GM18508 (cell line): ENCODE data around the gene IFIT3.
"Not testable (repeated sequence)": the region's sequence is repeated elsewhere in the genome, so short reads cannot be mapped to it uniquely, and the experiment has no call there.

Source experiments
- ATAC-seq: cut with Tn5 transposase; IDR thresholded peaks from one replicate; pipeline ENCODE4 v1.9.1; 2021; ENCODE audit warnings: moderate number of reproducible peaks; ENCODE audit not compliant: insufficient read depth, unreplicated experiment

The IFIT3 gene

GRCh38 chr10:89302625-89303024 is 25.2 kb upstream of the IFIT3 start:
- ATAC-seq = no peak

DNA sequence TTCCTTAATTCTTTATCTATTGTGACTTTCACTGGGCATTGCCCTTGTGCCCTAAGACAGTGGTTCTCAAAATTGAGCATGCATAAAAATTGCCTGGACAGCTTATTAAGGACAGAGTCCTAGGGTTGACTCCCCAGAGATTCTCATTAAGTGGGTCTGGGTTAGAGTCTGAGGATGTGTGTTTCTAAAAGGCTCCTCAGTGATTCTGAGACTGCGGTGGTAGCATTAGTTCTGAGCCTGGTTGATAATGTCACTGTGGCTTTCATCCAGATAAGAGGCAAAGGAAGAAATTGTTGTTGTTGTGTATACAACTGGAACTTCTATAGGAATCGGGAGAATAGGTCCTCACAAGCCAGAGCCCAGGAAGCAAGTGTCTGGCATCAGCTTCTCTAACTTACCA is 24.6 kb upstream of the IFIT3 start:
- no peak for ATAC-seq

DNA sequence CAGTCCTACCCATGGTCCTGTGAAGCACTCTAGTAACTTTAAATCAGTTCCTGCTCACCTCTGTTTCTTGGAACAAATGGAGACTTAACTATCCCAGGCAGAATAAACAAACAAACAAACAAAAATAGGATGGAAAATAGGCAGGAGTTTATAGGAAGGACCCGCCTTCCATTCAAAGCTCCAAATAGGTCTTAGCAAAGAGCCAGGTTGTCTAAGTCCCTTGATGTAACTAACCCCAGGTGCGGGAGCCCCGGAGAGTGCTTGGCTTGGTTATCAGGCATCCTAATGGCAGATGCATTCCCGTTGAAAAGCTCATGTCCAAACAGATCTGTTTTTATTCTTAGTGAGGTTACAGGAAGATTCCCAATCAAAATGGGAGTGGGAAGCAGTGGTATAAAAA is 23.8 kb upstream of the IFIT3 start:
- no peak for ATAC-seq

- ATAC-seq = no peak
Measured at GRCh38 chr10:89304446-89304845, 23.4 kb upstream of the IFIT3 start.

- ATAC-seq = no peak
Measured at GRCh38 chr10:89304925-89305324, 22.9 kb upstream of the IFIT3 start.

DNA sequence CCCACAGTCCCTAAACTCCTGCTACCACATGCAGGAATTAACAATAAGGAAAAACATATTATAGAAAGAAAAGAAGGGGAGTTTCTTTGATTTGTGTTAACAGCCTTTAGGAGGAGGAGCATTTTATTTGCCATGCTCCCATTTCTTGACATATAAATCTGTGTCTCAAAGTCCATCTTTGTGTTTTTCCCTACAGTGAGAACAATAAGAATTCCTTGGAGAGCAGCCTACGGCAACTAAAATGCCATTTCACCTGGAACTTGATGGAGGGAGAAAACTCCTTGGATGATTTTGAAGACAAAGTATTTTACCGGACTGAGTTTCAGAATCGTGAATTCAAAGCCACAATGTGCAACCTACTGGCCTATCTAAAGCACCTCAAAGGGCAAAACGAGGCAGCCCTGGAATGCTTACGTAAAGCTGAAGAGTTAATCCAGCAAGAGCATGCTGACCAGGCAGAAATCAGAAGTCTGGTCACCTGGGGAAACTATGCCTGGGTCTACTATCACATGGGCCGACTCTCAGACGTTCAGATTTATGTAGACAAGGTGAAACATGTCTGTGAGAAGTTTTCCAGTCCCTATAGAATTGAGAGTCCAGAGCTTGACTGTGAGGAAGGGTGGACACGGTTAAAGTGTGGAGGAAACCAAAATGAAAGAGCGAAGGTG is 21.9 kb upstream of the IFIT3 start:
- ATAC-seq = no peak

DNA sequence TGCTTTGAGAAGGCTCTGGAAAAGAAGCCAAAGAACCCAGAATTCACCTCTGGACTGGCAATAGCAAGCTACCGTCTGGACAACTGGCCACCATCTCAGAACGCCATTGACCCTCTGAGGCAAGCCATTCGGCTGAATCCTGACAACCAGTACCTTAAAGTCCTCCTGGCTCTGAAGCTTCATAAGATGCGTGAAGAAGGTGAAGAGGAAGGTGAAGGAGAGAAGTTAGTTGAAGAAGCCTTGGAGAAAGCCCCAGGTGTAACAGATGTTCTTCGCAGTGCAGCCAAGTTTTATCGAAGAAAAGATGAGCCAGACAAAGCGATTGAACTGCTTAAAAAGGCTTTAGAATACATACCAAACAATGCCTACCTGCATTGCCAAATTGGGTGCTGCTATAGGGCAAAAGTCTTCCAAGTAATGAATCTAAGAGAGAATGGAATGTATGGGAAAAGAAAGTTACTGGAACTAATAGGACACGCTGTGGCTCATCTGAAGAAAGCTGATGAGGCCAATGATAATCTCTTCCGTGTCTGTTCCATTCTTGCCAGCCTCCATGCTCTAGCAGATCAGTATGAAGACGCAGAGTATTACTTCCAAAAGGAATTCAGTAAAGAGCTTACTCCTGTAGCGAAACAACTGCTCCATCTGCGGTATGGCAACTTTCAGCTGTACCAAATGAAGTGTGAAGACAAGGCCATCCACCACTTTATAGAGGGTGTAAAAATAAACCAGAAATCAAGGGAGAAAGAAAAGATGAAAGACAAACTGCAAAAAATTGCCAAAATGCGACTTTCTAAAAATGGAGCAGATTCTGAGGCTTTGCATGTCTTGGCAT is 21.1 kb upstream of the IFIT3 start:
- ATAC-seq = no peak

DNA sequence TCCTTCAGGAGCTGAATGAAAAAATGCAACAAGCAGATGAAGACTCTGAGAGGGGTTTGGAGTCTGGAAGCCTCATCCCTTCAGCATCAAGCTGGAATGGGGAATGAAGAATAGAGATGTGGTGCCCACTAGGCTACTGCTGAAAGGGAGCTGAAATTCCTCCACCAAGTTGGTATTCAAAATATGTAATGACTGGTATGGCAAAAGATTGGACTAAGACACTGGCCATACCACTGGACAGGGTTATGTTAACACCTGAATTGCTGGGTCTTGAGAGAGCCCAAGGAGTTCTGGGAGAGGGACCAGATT is 20.6 kb upstream of the IFIT3 start:
- no peak for ATAC-seq

- no peak for ATAC-seq
Measured at GRCh38 chr10:89308266-89308665, 19.5 kb upstream of the IFIT3 start.

DNA sequence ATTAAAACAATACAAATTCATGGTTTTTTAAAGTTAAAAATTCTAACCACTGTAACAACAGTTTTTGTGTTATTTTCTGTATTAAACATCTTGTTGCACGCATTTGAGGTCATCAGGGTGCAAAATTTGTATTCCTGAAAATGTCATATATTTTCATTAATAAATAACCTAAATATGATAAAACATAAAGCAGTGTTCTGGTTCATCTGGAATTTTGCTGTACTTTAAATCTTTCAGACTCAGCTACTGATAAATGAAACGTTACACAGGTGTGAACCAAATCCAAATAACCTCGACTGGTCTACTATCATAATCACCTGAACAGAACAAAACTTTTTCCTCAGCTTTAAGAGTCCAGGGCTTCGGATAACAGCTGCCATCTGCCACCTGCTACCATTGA is 19.1 kb upstream of the IFIT3 start:
- ATAC-seq = no peak

- ATAC-seq = no peak
Measured at GRCh38 chr10:89309156-89310055, 18.4 kb upstream of the IFIT3 start.

DNA sequence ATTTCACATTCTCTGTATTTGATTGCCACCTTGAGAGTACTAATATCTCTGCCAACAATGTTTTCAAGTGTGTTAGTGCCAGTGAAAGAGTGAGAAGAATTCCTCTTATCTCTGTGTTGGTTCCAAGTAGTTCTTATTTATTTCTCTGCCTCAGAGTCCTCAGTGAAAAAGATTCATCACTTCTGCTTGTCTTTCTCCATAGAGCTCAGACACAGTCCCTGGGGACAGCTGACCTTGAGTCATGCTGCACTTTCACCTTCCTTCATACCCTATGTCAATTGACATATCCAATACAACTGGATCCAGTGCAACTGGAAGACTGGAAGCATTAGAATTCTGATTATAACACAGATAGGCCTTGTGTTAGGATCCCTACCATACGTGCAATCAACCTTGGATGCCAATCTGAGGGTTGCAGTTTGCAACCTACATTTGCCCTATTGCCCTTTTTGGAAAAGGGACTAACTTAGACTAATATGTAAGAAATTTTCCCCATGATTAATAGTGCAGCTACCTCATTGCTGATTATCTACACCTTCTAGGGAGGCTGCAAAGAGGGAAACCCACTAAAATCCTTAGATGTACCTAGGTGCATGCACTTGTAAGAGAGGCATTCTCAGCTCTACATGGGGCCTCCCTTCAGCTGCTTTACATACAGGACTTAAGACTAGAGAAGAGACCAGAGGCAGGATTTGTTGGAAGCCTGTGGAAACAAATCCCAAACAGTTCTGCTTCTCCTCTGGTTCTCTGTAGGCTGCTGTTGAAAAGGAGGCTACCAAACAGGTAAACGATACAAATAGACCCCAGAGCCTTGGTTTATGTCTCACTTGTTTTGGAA is 17.5 kb upstream of the IFIT3 start:
- no peak for ATAC-seq

- ATAC-seq = no peak
Measured at GRCh38 chr10:89312973-89313372, 14.8 kb upstream of the IFIT3 start.

- no peak for ATAC-seq
Measured at GRCh38 chr10:89314676-89315075, 13.1 kb upstream of the IFIT3 start.

DNA sequence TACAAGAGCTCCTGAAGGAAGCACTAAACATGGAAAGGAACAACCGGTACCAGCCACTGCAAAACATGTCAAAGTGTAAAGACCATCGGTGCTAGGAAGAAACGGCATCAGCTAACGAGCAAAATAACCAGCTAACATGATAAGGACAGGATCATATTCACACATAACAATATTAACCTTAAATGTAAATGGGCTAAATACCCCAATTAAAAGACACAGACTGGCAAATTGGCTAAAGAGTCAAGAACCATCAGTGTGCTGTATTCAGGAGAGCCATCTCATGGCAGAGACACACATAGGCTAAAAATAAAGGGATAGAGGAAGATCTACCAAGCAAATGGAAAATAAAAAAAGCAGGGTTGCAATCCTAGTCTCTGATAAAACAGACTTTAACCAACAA is 9.8 kb upstream of the IFIT3 start:
- not testable (repeated sequence) for ATAC-seq

DNA sequence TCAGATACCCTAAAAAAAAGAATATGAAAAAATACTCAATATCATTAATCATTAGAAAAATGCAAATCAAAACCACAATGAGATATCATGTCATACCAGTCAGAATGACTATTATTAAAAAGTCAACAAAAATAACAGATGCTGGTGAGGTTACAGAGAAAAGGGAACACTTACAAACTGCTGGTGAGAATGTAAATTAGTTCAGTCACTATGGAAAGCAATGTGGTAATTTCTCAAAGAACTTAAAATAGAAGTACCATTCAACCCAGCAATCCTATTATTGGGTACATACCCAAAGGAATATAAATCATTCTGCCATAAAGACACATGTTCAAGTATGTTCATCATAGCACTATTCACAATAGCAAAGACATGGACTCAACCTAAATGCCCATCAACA is 2.7 kb upstream of the IFIT3 start:
- ATAC-seq = not testable (repeated sequence)

GRCh38 chr10:89325856-89326255 is 1.9 kb upstream of the IFIT3 start:
- ATAC-seq = not testable (repeated sequence)

DNA sequence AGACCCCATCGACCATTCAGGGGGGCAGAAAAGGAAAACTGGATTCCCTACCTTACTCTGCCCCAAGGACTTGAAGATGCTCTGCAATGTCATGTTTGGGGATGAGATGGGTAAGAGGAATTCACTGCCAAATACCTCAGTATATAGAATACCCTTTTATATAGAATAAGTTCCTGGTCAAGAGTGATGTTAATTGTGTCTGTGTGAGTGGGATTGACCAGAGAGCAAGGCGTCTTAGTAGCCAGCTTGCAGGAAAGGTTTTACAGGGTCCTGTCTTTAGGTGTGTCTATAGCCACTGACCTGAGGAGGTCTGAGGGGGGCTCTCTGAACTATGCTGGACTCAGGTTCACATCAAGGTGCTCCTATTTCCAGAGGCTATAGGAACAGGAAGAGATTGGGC is 1.4 kb downstream of the IFIT3 start:
- no peak for ATAC-seq

GRCh38 chr10:89330014-89330413 is 2.2 kb downstream of the IFIT3 start:
- not testable (repeated sequence) for ATAC-seq

DNA sequence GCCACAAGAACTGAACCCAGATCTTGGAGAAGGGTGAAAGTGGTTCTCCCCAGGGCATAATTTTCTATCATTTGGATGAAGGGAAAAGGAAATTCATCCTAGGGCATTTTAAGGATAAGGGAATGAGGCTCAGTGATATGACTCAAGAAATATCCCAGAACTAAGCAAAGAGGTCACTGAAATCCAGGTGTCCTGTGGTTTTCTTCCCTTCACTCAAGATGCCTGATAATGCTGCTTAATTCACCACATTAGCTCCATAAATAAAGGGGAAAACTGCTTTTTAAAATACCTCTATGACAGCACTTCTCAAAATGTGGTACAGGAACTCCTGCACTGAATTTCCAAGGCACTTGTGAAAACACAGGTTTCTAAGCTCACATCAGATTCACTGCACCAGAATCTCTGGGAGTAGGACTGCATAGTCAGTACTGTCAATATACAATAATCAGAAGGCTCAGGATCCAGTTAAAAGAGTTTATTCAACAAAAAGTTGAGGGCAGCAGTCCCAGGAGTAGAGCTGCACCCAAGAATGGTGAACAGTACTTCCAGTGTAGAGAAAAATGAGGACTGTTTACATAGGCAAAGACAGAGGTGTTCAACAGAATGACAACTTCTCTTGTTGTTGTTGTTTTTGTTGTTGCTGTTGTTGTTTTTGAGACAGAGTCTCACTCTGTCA is 2.9 kb downstream of the IFIT3 start:
- no peak for ATAC-seq
